WTC11 (cell line): Measurements from ENCODE around the gene MAGOHB.

Source experiments
- ATF3 ChIP-seq: sonication (generic); formaldehyde crosslinking; conservative IDR thresholded peaks from 2 replicates; pipeline ENCODE4 v1.8.1; 2022; ENCODE audit warnings: mild to moderate bottlenecking, missing genetic modification reagents
- CBFB ChIP-seq: sonication (generic); formaldehyde crosslinking; IDR thresholded peaks from 2 replicates; pipeline ENCODE4 v1.8.1; 2022; ENCODE audit warnings: mild to moderate bottlenecking, low read depth, missing genetic modification reagents
- CTCF ChIP-seq: fragments of 200-600 bp; IDR thresholded peaks from 2 replicates; pipeline ENCODE4 v1.8.0; 2022; ENCODE audit warnings: antibody characterized with exemption
- E2F1 ChIP-seq: sonication (generic); formaldehyde crosslinking; IDR thresholded peaks from 2 replicates; pipeline ENCODE4 v1.8.0; 2022; ENCODE audit warnings: mild to moderate bottlenecking, missing genetic modification reagents
- ELF4 ChIP-seq: sonication (generic); formaldehyde crosslinking; IDR thresholded peaks from 2 replicates; pipeline ENCODE4 v1.8.1; 2022; ENCODE audit warnings: low read depth, mild to moderate bottlenecking, moderate library complexity, missing genetic modification reagents
- SP1 ChIP-seq: sonication (generic); formaldehyde crosslinking; conservative IDR thresholded peaks from 2 replicates; pipeline ENCODE4 v1.8.1; 2022; ENCODE audit warnings: missing genetic modification reagents
- USF2 ChIP-seq: sonication (generic); formaldehyde crosslinking; IDR thresholded peaks from 2 replicates; pipeline ENCODE4 v1.8.1; 2023; ENCODE audit warnings: mild to moderate bottlenecking, missing genetic modification reagents, moderate library complexity
- ZNF138 ChIP-seq: sonication (generic); formaldehyde crosslinking; conservative IDR thresholded peaks from 2 replicates; pipeline ENCODE4 v1.8.1; 2022; ENCODE audit warnings: mild to moderate bottlenecking, moderate library complexity, missing genetic modification reagents
- ZNF416 ChIP-seq: fragments of 250-450 bp; sonication (Bioruptor Pico); IDR thresholded peaks from 2 replicates; pipeline ENCODE4 v1.9.0; 2021; ENCODE audit warnings: mild to moderate bottlenecking, inconsistent platforms

GRCh38 chr12:10610188-10610587, 3.2 kb downstream of the MAGOHB start:
- TF ChIP-seq CTCF: no peak
- no peak for TF ChIP-seq ZNF416 (CRISPR knock-in tag)
- no peak for TF ChIP-seq USF2 (CRISPR knock-in tag)
- TF ChIP-seq ZNF138 (CRISPR knock-in tag): no peak
- TF ChIP-seq E2F1 (CRISPR knock-in tag): no peak
- TF ChIP-seq SP1 (CRISPR knock-in tag): no peak
- no peak for TF ChIP-seq CBFB (CRISPR knock-in tag)
- TF ChIP-seq ATF3 (CRISPR knock-in tag): no peak
- no peak for TF ChIP-seq ELF4 (CRISPR knock-in tag)
